ENCODE measurements around the gene SUMO4.

GRCh38 chr6:149445095-149445466 is 45.0 kb downstream of the SUMO4 start:
- TF ChIP-seq CTCF (IDR thresholded peaks at IDR 0.05) (no peak), ZFX (IDR thresholded peaks at IDR 0.05; ENCODE audit: borderline replicate concordance) (no peak)

Measured in 22Rv1 (cell line).